Fibroblast of villous mesenchyme (primary cell): ENCODE measurements around the gene IKZF1. TPM values are rescaled to one million over a fixed set of nuclear protein-coding genes. Genes with fewer than 3 reads are reported as not detected.
A peak's percentile ranks its signal among the peaks of the same experiment; 100 is the strongest.

Experiments
- DNase-seq: peaks from one replicate; pipeline ENCODE4 v3.0.0-alpha.2; 2010; ENCODE audit warnings: low read depth
- H3K4me3 ChIP-seq: 2 replicates; pipeline ENCODE4 v1.5.1; 2011; ENCODE audit warnings: low read depth, mild to moderate bottlenecking, low read length
- total RNA-seq: library from RNA; depleted of rRNA; stranded (reverse); fragments of >200 nt; gene quantifications from 2 replicates; pipeline ENCODE4 v1.2.3, GENCODE V29; 2012
- TF ChIP-seq, protein P1 (sequence below): IDR thresholded peaks from 2 replicates; pipeline ENCODE4 v1.5.1; 2012; ENCODE audit warnings: low read depth, mild to moderate bottlenecking, low read length; ENCODE audit not compliant: insufficient read depth

Gene IKZF1
- total RNA-seq, 1 donor: not detected

DNA sequence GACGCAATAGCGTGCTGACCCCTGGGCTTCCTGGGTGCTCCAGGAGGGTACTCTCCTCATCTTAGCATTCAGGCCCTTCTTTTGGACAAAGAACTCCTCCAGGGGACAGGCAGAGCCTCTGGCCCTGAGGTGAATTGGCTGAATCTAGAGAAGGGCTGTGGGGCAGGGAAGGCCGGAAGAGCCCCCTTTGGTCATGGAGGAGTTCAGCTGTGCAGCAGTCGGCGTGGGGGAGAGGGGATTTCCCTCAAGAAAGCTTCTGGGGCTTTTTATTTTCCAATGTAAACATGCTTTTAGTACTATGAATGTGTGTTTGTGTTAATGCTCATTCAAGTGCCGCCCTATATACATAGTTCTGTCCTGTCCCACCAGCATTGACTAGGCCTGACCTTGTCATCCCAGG is 106.8 kb downstream of the IKZF1 start:
- TF ChIP-seq, protein P1, sequence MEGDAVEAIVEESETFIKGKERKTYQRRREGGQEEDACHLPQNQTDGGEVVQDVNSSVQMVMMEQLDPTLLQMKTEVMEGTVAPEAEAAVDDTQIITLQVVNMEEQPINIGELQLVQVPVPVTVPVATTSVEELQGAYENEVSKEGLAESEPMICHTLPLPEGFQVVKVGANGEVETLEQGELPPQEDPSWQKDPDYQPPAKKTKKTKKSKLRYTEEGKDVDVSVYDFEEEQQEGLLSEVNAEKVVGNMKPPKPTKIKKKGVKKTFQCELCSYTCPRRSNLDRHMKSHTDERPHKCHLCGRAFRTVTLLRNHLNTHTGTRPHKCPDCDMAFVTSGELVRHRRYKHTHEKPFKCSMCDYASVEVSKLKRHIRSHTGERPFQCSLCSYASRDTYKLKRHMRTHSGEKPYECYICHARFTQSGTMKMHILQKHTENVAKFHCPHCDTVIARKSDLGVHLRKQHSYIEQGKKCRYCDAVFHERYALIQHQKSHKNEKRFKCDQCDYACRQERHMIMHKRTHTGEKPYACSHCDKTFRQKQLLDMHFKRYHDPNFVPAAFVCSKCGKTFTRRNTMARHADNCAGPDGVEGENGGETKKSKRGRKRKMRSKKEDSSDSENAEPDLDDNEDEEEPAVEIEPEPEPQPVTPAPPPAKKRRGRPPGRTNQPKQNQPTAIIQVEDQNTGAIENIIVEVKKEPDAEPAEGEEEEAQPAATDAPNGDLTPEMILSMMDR: no peak
- DNase-seq: no peak

DNA sequence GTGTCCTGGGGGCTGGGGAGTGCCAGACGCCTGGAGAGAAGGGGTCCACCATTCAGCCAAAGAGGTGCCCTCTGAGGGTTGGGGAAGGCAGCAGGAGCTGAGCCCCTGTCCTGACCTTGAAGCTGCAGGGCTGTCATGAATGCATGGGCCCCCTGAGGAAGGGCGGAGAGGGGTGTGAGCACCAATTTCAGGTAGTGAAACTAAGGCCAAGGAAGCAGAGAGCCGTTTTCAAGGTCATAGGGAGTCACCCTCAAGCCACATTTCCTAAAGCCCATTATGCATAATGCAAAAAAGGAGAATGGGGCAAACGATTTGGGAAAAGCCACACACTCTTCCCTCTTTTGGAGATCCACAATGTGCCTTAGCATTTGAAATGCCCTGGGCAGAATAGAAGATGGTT is 108.5 kb downstream of the IKZF1 start:
- DNase-seq: no peak
- TF ChIP-seq, protein P1: no peak
- H3K4me3 ChIP-seq: no peak overlapping the region

More for the DNA sequence above, 106.8 kb downstream of the IKZF1 start:
- H3K4me3 ChIP-seq: no peak overlapping the region

DNA sequence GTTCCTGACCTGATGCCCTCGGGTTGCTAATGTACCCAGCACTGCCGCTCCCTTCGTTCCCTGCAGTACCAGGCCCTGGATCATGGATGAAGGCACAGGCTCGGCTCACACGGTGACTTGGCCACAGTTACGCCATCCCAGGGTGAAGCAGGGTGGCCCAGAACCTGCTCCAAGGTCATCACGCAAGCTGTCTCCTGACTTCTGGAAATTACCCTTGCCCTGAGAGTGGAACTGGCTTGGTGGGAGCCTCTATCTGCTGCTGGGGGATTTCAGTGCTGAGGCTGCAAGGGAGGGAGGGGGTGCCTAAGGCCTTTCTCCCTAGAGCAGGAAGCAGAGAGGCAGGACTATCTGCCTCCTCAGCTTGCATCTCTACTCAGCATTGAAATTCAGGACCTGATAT is 109.0 kb downstream of the IKZF1 start:
- no peak overlapping the region for H3K4me3 ChIP-seq
- DNase-seq: no peak
- TF ChIP-seq, protein P1: no peak

DNA sequence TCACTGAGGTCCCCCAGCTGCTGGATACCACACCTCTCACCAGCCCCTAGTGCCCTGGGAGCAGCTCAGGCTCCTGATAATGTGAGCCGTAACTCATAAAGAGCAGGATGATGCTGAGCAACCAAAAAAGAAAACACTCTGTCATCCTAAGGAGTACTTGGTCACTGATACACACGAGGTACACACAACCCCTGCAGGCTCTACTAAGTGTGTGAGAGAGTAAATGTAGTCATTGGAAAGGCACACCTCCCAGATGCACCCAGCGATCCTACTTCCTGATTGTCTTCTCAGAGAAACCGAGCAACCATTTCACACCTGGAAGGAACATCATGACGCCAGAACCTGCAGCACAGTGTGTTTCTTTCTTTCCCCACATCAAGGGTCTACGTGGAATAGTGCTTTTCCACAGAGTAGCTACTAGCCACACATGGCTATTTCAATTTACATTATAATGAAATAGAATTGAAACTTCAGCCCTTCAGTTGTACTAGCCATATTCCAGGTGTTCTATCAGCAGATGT is 111.4 kb downstream of the IKZF1 start:
- TF ChIP-seq, protein P1: no peak
- no peak overlapping the region for H3K4me3 ChIP-seq
- DNase-seq: no peak

DNA sequence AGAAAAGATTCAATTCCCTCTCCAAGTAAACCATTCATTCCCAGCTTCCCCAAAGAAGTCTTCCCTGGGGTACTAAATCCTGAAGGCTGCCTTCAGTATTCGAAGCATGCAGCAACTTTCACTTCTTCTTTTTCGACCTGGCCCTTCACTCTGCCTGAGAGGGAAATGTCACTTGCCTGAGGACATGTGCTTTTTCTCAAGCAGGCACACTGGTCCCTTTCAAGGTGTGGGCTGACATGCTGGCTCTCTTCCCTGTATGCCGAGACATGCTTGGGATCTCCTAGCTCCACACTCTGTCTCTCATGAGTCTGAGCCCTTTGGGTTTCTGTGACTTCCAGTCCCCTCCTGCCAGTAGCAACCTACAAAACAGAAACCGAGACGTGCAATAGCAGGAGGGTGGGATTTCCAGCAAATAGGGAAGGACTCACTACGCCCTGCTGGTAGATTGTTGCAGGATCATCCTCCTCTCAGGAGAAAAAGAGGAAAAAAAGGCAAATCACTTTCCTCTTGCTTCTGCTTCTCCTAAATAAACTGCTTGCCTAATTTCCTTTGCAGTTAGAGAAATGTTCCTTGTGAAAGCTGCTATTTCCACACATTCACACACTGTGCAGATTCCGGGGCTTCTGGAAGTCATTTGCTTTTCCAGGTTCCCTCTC is 112.1 kb downstream of the IKZF1 start:
- TF ChIP-seq, protein P1: no peak
- no peak overlapping the region for H3K4me3 ChIP-seq
- DNase-seq: no peak

DNA sequence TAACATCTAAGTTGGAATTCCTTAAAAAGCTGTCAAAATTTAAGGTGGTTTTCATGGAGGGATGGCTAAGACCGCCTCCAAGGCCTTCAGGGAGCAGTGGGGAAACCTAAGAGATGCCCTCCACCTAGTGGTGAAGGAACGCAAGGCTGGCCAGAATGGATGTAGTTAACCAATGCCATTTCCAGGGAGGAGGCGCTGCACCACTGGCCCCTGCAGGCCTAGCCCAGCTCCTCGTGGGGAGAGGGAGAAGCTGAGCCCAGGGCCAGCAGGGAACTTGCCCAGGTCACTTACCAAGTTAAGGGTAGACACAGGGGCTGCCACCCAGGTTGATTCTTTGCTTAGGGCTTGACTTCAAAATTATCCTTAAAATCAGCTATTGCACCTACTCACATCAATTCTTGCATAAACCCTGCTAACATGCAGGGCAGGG is 113.6 kb downstream of the IKZF1 start:
- TF ChIP-seq, protein P1: peak; percentile 96
- DNase-seq: peak; percentile 72
- H3K4me3 ChIP-seq: no peak overlapping the region
